Gastroesophageal sphincter (tissue), 3 donors: ENCODE results near the gene RIMS3.

Source experiments
- CTCF ChIP-seq, 4 experiments: fragments of 200-600 bp in 2 of 4; fragments of 450-650 bp in 2 of 4; sonication (generic) in 1 of 4; IDR thresholded peaks; one replicate each; pipeline ENCODE4 v1.5.1; 2017 to 2019; ENCODE audit warnings: antibody characterized with exemption in 4 of 4, mild to moderate bottlenecking in 2 of 4, moderate library complexity in 2 of 4
- EP300 ChIP-seq: sonication (generic); formaldehyde crosslinking; IDR thresholded peaks from one replicate; pipeline ENCODE4 v1.6.1; 2017; ENCODE audit warnings: antibody characterized with exemption, mild to moderate bottlenecking
- POLR2A ChIP-seq, 2 donors: fragments of 450-650 bp; IDR thresholded peaks; one replicate each; pipeline ENCODE4 v1.6.1; 2017; ENCODE audit warnings: antibody characterized with exemption in 2 of 2, mild to moderate bottlenecking in 2 of 2, moderate library complexity in 1 of 2
- POLR2AphosphoS5 ChIP-seq: sonication (generic); formaldehyde crosslinking; IDR thresholded peaks from one replicate; pipeline ENCODE4 v1.6.1; 2017; ENCODE audit warnings: antibody characterized with exemption

- TF ChIP-seq CTCF (IDR thresholded peaks at IDR 0.05) = no peak
- no peak for TF ChIP-seq EP300
- no peak for TF ChIP-seq POLR2A (IDR thresholded peaks at IDR 0.05)
- no peak for TF ChIP-seq POLR2AphosphoS5
Observed at GRCh38 chr1:40599926-40600325, 65.6 kb downstream of the RIMS3 start.
